ENCODE results near the gene ARHGAP42.

DNA sequence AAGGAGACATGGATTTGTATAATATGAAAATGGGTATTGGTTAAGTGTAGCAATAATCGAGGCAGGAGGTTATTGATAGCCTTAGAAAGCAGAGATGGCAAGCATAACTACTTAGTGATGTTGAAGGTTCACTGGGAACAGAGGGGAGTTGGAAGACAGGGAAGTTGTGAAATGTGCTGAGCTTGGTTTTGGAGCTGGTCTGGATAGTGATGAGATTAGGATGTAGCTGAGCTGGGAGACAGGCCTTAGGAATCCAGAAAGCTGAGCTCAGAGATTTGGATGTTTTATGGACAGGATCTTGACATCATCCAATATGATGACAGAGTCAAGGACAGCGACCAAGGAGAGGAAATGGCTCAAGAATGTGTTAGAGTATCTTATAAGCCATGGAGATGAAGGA lies 113.1 kb downstream of the ARHGAP42 start:
- TF ChIP-seq POLR2AphosphoS5 (IDR thresholded peaks at IDR 0.05) = no peak
- no peak for TF ChIP-seq CTCF (IDR thresholded peaks at IDR 0.05)
